Measurements from ENCODE around the gene PCGF3. TPM values are rescaled to one million over a fixed set of nuclear protein-coding genes. Genes with fewer than 3 reads are reported as not detected.

PCGF3 gene
- total and polyA plus RNA-seq, 9 of the 15 experiments (the other 6 are each of a cell fraction or from before 2014, with no cell fraction given): 2.6 to 46.1 (median 20.3) TPM

GRCh38 chr4:764405-765169 is 59.0 kb downstream of the PCGF3 start:
- H3K4me3 ChIP-seq: no peak overlapping the region
- WGBS (ENCODE audit: insufficient coverage, low coverage, missing lambda C conversion rate): 78% methylated on average over 12 of the region's 16 CpGs
- ATAC-seq (no peak), DNase-seq (ENCODE audit: extremely low read depth in 1 of 4, low spot score in 3 of 4) (no peak), FAIRE-seq (no peak)
- intact Hi-C loops (cut with micrococcal nuclease) (loop anchor here (10.0 kb wide), 1 partner anchor 220 kb away; the partner anchor contains the start of gene IDUA), in situ Hi-C loops (cut with MboI) (no loop called here)
- H3K4me2 ChIP-seq (ENCODE audit: insufficient read depth, low read length): no peak overlapping the region
- no peak overlapping the region for H3K9ac ChIP-seq (ENCODE audit: insufficient read depth in 1 of 2, low read depth in 2 of 2, low read length in 2 of 2)
- ChIA-PET CTCF (ENCODE audit: low intra/inter-chr PET ratio) (no interaction called here), POLR2A (interaction anchor here (0.7 to 2.6 kb wide), 4 partner anchors 10 to 273 kb away, joined by 4 to 17 read pairs (median 6); no protein-coding TSS in a partner anchor)
- peaks cover 13% of the 10 kb centered on the region for H3K79me2 ChIP-seq (ENCODE audit: control insufficient read depth, insufficient read depth, low read length)
- no peaks in the 10 kb centered on the region for H4K20me1 ChIP-seq (replicated peaks; ENCODE audit: control insufficient read depth, insufficient read depth, low read length)
- no TSS peak for BruUV-seq (replicated peaks)
- H3K36me3 ChIP-seq (ENCODE audit: control insufficient read depth, insufficient read depth, low read length): peaks cover 89% of the 10 kb centered on the region; the same call in 2 of the 3 replicates
- no peaks in the 10 kb centered on the region for H3K27me3 ChIP-seq (ENCODE audit: control insufficient read depth in 2 of 2, insufficient read depth in 2 of 2, low read length in 2 of 2)
- no peak overlapping the region for H2AFZ ChIP-seq (ENCODE audit: low read depth, low read length)
- H3K4me1 ChIP-seq (replicated peaks in 1 of 2; ENCODE audit: control insufficient read depth in 2 of 2, insufficient read depth in 2 of 2, low read length in 2 of 2): peaks cover 0 to 21% of the 10 kb centered on the region in 2 experiments; a peak in 3 of 5 replicates
- no peak overlapping the region for H3K27ac ChIP-seq (ENCODE audit: extremely low read depth, low read depth, low read length)
- H3K9me1 ChIP-seq (ENCODE audit: control insufficient read depth, insufficient read depth, low read length): no peaks in the 10 kb centered on the region
- peaks cover 13% of the 10 kb centered on the region for H3K9me3 ChIP-seq (replicated peaks; ENCODE audit: control insufficient read depth, insufficient read depth, low read depth, low read length)
- TF ChIP-seq RBM39 (optimal IDR thresholded peaks at IDR 0.05; ENCODE audit: low read depth, low read length) (no peak), E2F5 (CRISPR knock-in tag; IDR thresholded peaks at IDR 0.05) (0 out of 2 replicates have a peak, but pooled peaks have one; percentile 29), RAD21 (CRISPR knock-in tag; conservative IDR thresholded peaks at IDR 0.05 in 1 of 2, IDR thresholded peaks at IDR 0.05 in 1 of 2) (no peak), RCOR1 (IDR thresholded peaks at IDR 0.05; ENCODE audit: borderline replicate concordance in 1 of 2, low read depth in 2 of 2, low read length in 2 of 2) (no peak), POLR2AphosphoS2 (IDR thresholded peaks at IDR 0.05; ENCODE audit: low read length) (peak; percentile 51), ZNF639 (CRISPR knock-in tag; conservative IDR thresholded peaks at IDR 0.05 in 1 of 2, IDR thresholded peaks at IDR 0.05 in 1 of 2) (no peak), ELK3 (CRISPR knock-in tag; IDR thresholded peaks at IDR 0.05) (no peak), ZNF146 (CRISPR knock-in tag; IDR thresholded peaks at IDR 0.05; ENCODE audit: unreplicated experiment) (no peak), TRIM28 (IDR thresholded peaks at IDR 0.05) (peak; percentile 59; the same call in 1 of the 2 replicates), SUPT5H (IDR thresholded peaks at IDR 0.05) (peak; percentile 36; the same call in 1 of the 2 replicates), TFAM (CRISPR knock-in tag; conservative IDR thresholded peaks at IDR 0.05) (no peak), MYC (IDR thresholded peaks at IDR 0.05; ENCODE audit: low read depth, low read length) (no peak), MYC (CRISPR knock-in tag; IDR thresholded peaks at IDR 0.05; ENCODE audit: borderline replicate concordance, low read depth) (no peak), THAP7 (CRISPR knock-in tag; IDR thresholded peaks at IDR 0.05) (peak; percentile 50; the same call in 1 of the 2 replicates), SP1 (CRISPR knock-in tag; IDR thresholded peaks at IDR 0.05) (0 out of 2 replicates have a peak, but pooled peaks have one; percentile 37), SOX6 (IDR thresholded peaks at IDR 0.05) (peak; percentile 45), RHOXF2B (CRISPR knock-in tag; conservative IDR thresholded peaks at IDR 0.05) (0 out of 2 replicates have a peak, but pooled peaks have one; percentile 47)

Measured in K562 (cell line).